Fibroblast of lung (primary cell): ENCODE measurements around the gene CEP85. TPM values are rescaled to one million over a fixed set of nuclear protein-coding genes. Genes with fewer than 3 reads are reported as not detected.
"Not testable (repeated sequence)": the region's sequence is repeated elsewhere in the genome, so short reads cannot be mapped to it uniquely, and the experiment has no call there.

Source experiments
- DNase-seq, 2 donors: peaks; one replicate each; pipeline versions ENCODE4 v3.0.0 to v3.0.0-alpha.2; 2010; ENCODE audit warnings: low read depth in 2 of 2
- H2AFZ ChIP-seq: 2 replicates; pipeline ENCODE4 v1.5.1; 2012; ENCODE audit warnings: low read length, control low read depth, inconsistent platforms
- H3K27ac ChIP-seq: 2 replicates; pipeline ENCODE4 v1.5.1; 2011; ENCODE audit warnings: low read length, control low read depth; ENCODE audit not compliant: insufficient read depth
- H3K27me3 ChIP-seq: 2 replicates; pipeline ENCODE4 v1.5.1; 2011; ENCODE audit warnings: mild to moderate bottlenecking, low read length; ENCODE audit not compliant: control insufficient read depth, insufficient read depth
- H3K36me3 ChIP-seq: 2 replicates; pipeline ENCODE4 v1.5.1; 2011; ENCODE audit warnings: low read length; ENCODE audit not compliant: control insufficient read depth, insufficient read depth
- H3K4me1 ChIP-seq: 2 replicates; pipeline ENCODE4 v1.5.1; 2011; ENCODE audit warnings: low read length; ENCODE audit not compliant: control insufficient read depth, insufficient read depth; ENCODE audit errors: extremely low read depth
- H3K4me2 ChIP-seq: 2 replicates; pipeline ENCODE4 v1.5.1; 2011; ENCODE audit warnings: low read length, control low read depth; ENCODE audit not compliant: insufficient read depth; ENCODE audit errors: extremely low read depth
- H3K4me3 ChIP-seq, 4 experiments: fragments of 200-600 bp in 1 of 4; sonication (generic) in 1 of 4; replicated peaks in 1 of 4; 2 replicates each; pipeline ENCODE4 v1.5.1; 2011 to 2016; ENCODE audit warnings: low read length in 4 of 4, low read depth in 3 of 4, mild to moderate bottlenecking in 3 of 4, control low read depth in 2 of 4, inconsistent platforms in 1 of 4, mixed read lengths in 1 of 4; ENCODE audit not compliant: insufficient read depth in 1 of 4; ENCODE audit errors: control extremely low read depth in 1 of 4
- H3K79me2 ChIP-seq: 2 replicates; pipeline ENCODE4 v1.5.1; 2012; ENCODE audit warnings: mild to moderate bottlenecking, low read length, inconsistent platforms; ENCODE audit not compliant: control insufficient read depth, insufficient read depth
- H3K9ac ChIP-seq: 2 replicates; pipeline ENCODE4 v1.5.1; 2011; ENCODE audit warnings: mild to moderate bottlenecking, low read length, control low read depth; ENCODE audit not compliant: insufficient read depth
- H3K9me3 ChIP-seq: 2 replicates; pipeline ENCODE4 v1.5.1; 2012; ENCODE audit warnings: low read depth, low read length; ENCODE audit not compliant: control insufficient read depth, insufficient read depth
- H4K20me1 ChIP-seq: 2 replicates; pipeline ENCODE4 v1.5.1; 2011; ENCODE audit warnings: low read length; ENCODE audit not compliant: control insufficient read depth, insufficient read depth; ENCODE audit errors: extremely low read depth
- EZH2 ChIP-seq: IDR thresholded peaks from 2 replicates; pipeline ENCODE4 v1.5.1; 2012; ENCODE audit warnings: low read length, control low read depth, mild to moderate bottlenecking; ENCODE audit errors: missing control alignments
- polyA plus RNA-seq, 2 donors: library from polyadenylated mRNA; depleted of rRNA in 1 of 2; stranded (reverse) in 1 of 2; unstranded in 1 of 2; fragments of >200 nt; gene quantifications; 2 replicates each; pipeline ENCODE4 v1.2.1, GENCODE V29; 2011 to 2012; ENCODE audit warnings: missing spikeins in 1 of 2
- total RNA-seq: library from RNA; depleted of rRNA; stranded (reverse); fragments of >200 nt; gene quantifications from 2 replicates; pipeline ENCODE4 v1.2.1, GENCODE V29; 2014
- TF ChIP-seq, protein P1 (sequence below), 2 donors: IDR thresholded peaks in 1 of 2; conservative IDR thresholded peaks in 1 of 2; 1 replicate in 1 of 2; 2 replicates in 1 of 2; pipeline ENCODE4 v1.5.1; 2011 to 2012; ENCODE audit warnings: low read length in 2 of 2, control low read depth in 1 of 2, inconsistent platforms in 1 of 2, low read depth in 1 of 2, mild to moderate bottlenecking in 1 of 2

Gene CEP85
- total and polyA plus RNA-seq, 2 donors (not counting 1 experiment from before 2014, with no cell fraction given): 4.7 to 6.9 TPM

GRCh38 chr1:26291939-26292338, 57.9 kb downstream of the CEP85 start:
- Histone ChIP-seq H3K36me3 (no peaks in the 10 kb centered on the region), H3K27ac (no peak overlapping the region), H3K79me2 (no peaks in the 10 kb centered on the region), H4K20me1 (no peaks in the 10 kb centered on the region), H3K27me3 (no peaks in the 10 kb centered on the region), H3K4me2 (no peak overlapping the region), H2AFZ (no peak overlapping the region), H3K9ac (no peak overlapping the region), H3K4me3 (no peak overlapping the region), H3K4me1 (peaks cover 9% of the 10 kb centered on the region), H3K9me3 (no peaks in the 10 kb centered on the region)
- no peak for TF ChIP-seq EZH2
- TF ChIP-seq, protein P1, sequence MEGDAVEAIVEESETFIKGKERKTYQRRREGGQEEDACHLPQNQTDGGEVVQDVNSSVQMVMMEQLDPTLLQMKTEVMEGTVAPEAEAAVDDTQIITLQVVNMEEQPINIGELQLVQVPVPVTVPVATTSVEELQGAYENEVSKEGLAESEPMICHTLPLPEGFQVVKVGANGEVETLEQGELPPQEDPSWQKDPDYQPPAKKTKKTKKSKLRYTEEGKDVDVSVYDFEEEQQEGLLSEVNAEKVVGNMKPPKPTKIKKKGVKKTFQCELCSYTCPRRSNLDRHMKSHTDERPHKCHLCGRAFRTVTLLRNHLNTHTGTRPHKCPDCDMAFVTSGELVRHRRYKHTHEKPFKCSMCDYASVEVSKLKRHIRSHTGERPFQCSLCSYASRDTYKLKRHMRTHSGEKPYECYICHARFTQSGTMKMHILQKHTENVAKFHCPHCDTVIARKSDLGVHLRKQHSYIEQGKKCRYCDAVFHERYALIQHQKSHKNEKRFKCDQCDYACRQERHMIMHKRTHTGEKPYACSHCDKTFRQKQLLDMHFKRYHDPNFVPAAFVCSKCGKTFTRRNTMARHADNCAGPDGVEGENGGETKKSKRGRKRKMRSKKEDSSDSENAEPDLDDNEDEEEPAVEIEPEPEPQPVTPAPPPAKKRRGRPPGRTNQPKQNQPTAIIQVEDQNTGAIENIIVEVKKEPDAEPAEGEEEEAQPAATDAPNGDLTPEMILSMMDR (conservative IDR thresholded peaks at IDR 0.05 in 1 of 2, IDR thresholded peaks at IDR 0.05 in 1 of 2; ENCODE audit: low read depth in 1 of 2, low read length in 2 of 2): no peak
- DNase-seq: no peak

DNA sequence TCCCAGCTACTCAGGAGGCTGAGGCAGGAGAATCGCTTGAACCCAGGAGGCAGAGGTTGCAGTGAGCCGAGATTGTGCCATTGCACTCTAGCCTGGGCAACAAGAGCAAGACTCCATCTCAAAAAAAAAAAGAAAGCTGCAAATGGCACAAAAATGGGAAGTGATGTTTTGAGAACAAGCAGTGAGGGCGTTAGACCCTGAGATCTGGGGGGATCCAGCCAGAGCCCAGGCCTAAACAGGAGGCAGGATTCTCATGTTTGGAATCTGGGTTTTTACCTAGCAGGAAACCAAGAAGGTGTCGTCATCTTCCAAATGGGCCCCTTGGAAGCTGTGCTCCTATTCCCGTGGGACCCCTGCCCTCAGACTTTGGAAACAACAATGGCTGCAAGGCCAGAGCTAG, 58.7 kb downstream of the CEP85 start:
- H3K9ac ChIP-seq, H3K36me3 ChIP-seq: not testable (repeated sequence)

DNA sequence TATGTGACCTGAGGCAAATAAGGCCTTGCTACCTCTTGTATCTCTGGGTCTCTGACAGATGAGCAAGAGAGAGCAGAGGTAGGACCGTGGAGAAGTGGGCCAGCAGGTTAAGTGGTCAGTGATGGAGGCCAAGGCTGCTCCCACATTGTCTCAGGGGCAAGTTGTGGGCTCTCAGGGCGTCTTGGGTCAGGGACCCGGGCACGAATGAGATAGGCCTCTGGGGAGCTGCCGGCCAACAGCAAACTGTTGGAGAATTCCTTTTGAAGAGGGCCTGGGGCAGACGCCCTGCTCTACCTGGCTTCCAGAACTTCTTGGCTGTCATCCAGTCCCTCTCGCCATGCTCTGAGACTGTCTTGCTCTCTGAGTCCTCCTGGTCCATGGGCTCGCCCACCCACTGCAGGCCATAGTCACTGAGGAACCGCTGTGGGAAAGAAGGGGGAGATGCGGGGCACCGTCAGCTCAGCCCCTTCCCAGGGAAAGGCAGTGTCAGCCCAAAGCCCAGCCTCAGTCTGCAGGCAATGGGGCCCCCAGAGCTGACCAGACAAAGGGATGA, 60.0 kb downstream of the CEP85 start:
- H2AFZ ChIP-seq: no peak overlapping the region
- no peak for DNase-seq
- no peaks in the 10 kb centered on the region for H4K20me1 ChIP-seq
- H3K9me3 ChIP-seq: no peaks in the 10 kb centered on the region
- no peaks in the 10 kb centered on the region for H3K79me2 ChIP-seq
- H3K4me3 ChIP-seq: no peak overlapping the region
- peaks cover 3% of the 10 kb centered on the region for H3K4me1 ChIP-seq
- H3K9ac ChIP-seq: no peak overlapping the region
- H3K27ac ChIP-seq: no peak overlapping the region
- no peak overlapping the region for H3K4me2 ChIP-seq
- H3K36me3 ChIP-seq: no peaks in the 10 kb centered on the region
- no peaks in the 10 kb centered on the region for H3K27me3 ChIP-seq
- TF ChIP-seq EZH2: no peak
- TF ChIP-seq, protein P1 (conservative IDR thresholded peaks at IDR 0.05 in 1 of 2, IDR thresholded peaks at IDR 0.05 in 1 of 2; ENCODE audit: low read depth in 1 of 2, low read length in 2 of 2): no peak

More for the DNA sequence above, 58.7 kb downstream of the CEP85 start:
- H3K79me2 ChIP-seq, H3K4me2 ChIP-seq, H3K4me3 ChIP-seq, H4K20me1 ChIP-seq, H3K9me3 ChIP-seq, DNase-seq, H3K27me3 ChIP-seq, H3K27ac ChIP-seq, H3K4me1 ChIP-seq, H2AFZ ChIP-seq: not testable (repeated sequence)
